Peyer's patch (tissue), 4 donors: ENCODE measurements around the gene FILIP1L. TPM values are rescaled to one million over a fixed set of nuclear protein-coding genes. Genes with fewer than 3 reads are reported as not detected.

Experiments
- DNase-seq, 3 donors: peaks; one replicate each; pipeline ENCODE4 v3.0.0-alpha.2; 2017 to 2019
- H3K27ac ChIP-seq, 4 donors: fragments of 200-600 bp; sonication (generic); one replicate each; pipeline ENCODE4 v1.5.1; 2016 to 2019
- H3K27me3 ChIP-seq, 2 donors: fragments of 200-600 bp; sonication (generic); one replicate each; pipeline ENCODE4 v1.5.1; 2019
- H3K36me3 ChIP-seq, 3 donors: fragments of 200-600 bp; sonication (generic); one replicate each; pipeline ENCODE4 v1.5.1; 2016 to 2019
- H3K4me1 ChIP-seq, 4 donors: fragments of 200-600 bp; sonication (generic); one replicate each; pipeline ENCODE4 v1.5.1; 2016 to 2019
- H3K4me3 ChIP-seq, 4 donors: fragments of 200-600 bp; sonication (generic); 1 replicate in 3 of 4; 2 replicates in 1 of 4; pipeline ENCODE4 v1.5.1; 2016 to 2019; ENCODE audit warnings: mild to moderate bottlenecking in 1 of 4
- H3K9me3 ChIP-seq, 4 donors: fragments of 200-600 bp; sonication (generic); one replicate each; pipeline ENCODE4 v1.5.1; 2016 to 2019; ENCODE audit warnings: mild to moderate bottlenecking in 1 of 4
- POLR2A ChIP-seq, 2 donors: fragments of 450-650 bp; IDR thresholded peaks; one replicate each; pipeline ENCODE4 v1.5.1; 2017; ENCODE audit warnings: antibody characterized with exemption in 2 of 2, mild to moderate bottlenecking in 2 of 2, moderate library complexity in 2 of 2
- total RNA-seq, 4 donors: library from RNA; depleted of rRNA; stranded (reverse); fragments of >200 nt; gene quantifications; one replicate each; pipeline ENCODE4 v1.1.0, GENCODE V29; 2016
- TF ChIP-seq, protein P1 (sequence below), 6 experiments: fragments of 450-650 bp in 4 of 6; fragments of 200-600 bp in 2 of 6; sonication (generic) in 1 of 6; IDR thresholded peaks; one replicate each; pipeline ENCODE4 v1.5.1; 2017 to 2019; ENCODE audit warnings: antibody characterized with exemption in 6 of 6, mild to moderate bottlenecking in 3 of 6, moderate library complexity in 1 of 6

FILIP1L gene
- total RNA-seq, 4 donors from 2014 or later: 5.3 to 69.3 (median 13.1) TPM

DNA sequence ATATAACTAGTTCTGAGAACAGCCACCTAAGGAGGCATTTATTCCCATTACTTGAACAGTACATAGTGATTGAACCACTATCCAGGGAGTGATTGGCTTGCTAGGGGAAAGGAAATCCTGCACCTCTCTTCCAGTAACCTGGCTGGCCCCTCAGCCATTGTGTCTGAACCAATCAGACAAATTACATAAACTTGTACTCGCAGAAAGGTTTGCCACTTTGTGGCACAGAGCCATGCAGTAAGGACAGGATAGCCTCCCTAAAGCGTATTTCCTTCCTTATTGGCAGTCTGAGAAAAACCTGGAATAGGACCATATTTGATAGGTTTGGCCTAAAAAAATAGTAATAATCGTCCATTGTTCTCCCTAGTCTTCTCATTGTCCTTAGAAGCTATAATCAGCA is 277.6 kb downstream of the FILIP1L start:
- H3K27me3 ChIP-seq: no peaks in the 10 kb centered on the region
- H3K36me3 ChIP-seq: no peaks in the 10 kb centered on the region
- no peaks in the 10 kb centered on the region for H3K4me1 ChIP-seq
- no peak for TF ChIP-seq POLR2A (IDR thresholded peaks at IDR 0.05)
- TF ChIP-seq, protein P1, sequence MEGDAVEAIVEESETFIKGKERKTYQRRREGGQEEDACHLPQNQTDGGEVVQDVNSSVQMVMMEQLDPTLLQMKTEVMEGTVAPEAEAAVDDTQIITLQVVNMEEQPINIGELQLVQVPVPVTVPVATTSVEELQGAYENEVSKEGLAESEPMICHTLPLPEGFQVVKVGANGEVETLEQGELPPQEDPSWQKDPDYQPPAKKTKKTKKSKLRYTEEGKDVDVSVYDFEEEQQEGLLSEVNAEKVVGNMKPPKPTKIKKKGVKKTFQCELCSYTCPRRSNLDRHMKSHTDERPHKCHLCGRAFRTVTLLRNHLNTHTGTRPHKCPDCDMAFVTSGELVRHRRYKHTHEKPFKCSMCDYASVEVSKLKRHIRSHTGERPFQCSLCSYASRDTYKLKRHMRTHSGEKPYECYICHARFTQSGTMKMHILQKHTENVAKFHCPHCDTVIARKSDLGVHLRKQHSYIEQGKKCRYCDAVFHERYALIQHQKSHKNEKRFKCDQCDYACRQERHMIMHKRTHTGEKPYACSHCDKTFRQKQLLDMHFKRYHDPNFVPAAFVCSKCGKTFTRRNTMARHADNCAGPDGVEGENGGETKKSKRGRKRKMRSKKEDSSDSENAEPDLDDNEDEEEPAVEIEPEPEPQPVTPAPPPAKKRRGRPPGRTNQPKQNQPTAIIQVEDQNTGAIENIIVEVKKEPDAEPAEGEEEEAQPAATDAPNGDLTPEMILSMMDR (IDR thresholded peaks at IDR 0.05): no peak
- no peak overlapping the region for H3K4me3 ChIP-seq
- H3K27ac ChIP-seq: no peak overlapping the region
- DNase-seq: no peak
- no peaks in the 10 kb centered on the region for H3K9me3 ChIP-seq

DNA sequence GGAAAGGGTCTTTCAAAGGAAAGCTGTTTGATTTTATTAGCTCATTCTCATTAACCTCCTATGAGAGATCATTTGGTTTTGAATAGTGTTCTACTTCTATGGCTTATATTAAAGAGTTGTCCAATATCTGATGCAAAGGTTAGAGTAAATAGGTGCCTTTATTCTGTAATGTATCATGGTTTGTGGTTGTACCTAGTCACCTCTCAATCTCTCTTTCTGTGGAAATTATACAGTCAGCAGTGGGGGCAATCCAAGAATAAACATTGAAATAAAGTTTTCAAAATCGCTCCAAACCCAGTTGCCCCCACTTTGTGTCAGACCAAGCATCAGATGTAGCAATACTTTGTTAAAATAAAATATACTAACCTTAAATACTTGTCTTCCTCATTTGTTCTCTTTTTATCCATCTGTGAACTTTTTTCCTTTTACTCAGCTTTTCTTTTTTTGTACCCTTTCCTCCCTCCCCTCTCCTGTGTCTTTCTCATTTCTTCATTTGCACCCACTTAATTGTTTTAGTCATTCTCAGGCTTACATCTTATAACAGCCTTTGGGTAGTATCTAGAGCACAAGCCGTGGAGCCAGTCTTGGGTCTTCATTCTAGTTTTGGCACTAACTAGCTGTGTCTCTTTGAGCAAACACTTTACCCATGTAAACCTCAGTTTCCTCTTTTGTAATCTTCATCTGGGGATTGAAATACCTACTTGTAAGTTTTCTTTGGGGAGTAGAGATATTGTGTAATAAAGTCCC is 279.9 kb downstream of the FILIP1L start:
- Histone ChIP-seq H3K4me1 (no peaks in the 10 kb centered on the region), H3K9me3 (no peaks in the 10 kb centered on the region), H3K27ac (no peak overlapping the region), H3K27me3 (no peaks in the 10 kb centered on the region), H3K4me3 (no peak overlapping the region), H3K36me3 (no peaks in the 10 kb centered on the region)
- no peak for TF ChIP-seq POLR2A (IDR thresholded peaks at IDR 0.05)
- TF ChIP-seq, protein P1 (IDR thresholded peaks at IDR 0.05): no peak
- DNase-seq: no peak

DNA sequence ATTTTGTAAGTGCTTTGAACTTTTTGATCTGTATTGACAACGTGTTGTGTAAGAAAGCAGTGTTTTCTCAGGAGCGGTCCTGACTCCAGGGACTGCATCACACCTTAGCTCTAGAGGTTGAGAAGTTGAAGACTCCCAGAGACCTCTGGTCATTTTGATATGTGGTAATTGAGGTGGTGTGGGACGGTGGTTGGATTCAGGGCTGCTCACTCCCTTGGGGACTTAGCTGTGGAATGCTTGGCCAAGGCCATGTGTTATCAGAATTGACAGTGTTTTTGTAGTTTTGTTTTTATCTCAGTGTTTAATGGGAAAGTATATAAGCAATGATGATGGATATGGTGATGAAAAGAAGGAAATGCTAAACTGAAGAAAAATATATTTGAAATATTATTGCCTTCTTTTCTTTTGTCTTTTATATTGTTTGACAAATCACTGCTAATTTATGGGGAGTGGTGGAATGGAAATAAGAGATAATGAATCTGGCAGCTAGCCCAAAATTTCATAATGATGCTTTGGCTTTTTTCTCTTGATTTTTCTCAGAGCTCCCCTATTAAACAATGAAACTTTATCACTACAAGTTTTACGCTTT is 280.6 kb downstream of the FILIP1L start:
- Histone ChIP-seq H3K9me3 (no peaks in the 10 kb centered on the region), H3K4me3 (no peak overlapping the region), H3K27me3 (no peaks in the 10 kb centered on the region), H3K36me3 (no peaks in the 10 kb centered on the region), H3K27ac (no peak overlapping the region), H3K4me1 (no peaks in the 10 kb centered on the region)
- TF ChIP-seq, protein P1 (IDR thresholded peaks at IDR 0.05): no peak
- TF ChIP-seq POLR2A (IDR thresholded peaks at IDR 0.05): no peak
- DNase-seq: no peak

DNA sequence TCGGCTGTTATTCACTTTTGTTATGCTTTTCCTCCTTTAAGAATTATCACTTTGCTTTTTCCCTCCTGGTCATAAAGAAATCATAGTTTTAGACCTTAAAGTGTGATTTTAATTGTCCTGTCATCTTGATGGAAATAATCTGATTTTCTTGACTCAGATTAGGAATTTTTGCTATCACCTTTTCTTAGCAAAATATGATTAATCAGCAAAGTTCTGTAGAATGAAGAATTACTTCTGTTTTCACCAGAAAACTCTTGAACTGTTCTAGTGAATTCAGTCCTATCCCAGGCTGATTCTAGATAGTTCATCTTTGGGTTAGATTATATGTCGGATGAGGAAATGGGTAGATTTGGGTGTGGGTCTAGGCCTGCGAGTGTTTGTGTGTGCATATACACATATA is 284.5 kb downstream of the FILIP1L start:
- no peaks in the 10 kb centered on the region for H3K4me1 ChIP-seq
- no peaks in the 10 kb centered on the region for H3K9me3 ChIP-seq
- TF ChIP-seq POLR2A (IDR thresholded peaks at IDR 0.05): no peak
- TF ChIP-seq, protein P1 (IDR thresholded peaks at IDR 0.05): no peak
- H3K27me3 ChIP-seq: no peaks in the 10 kb centered on the region
- DNase-seq: no peak
- no peak overlapping the region for H3K4me3 ChIP-seq
- H3K36me3 ChIP-seq: no peaks in the 10 kb centered on the region
- no peak overlapping the region for H3K27ac ChIP-seq

DNA sequence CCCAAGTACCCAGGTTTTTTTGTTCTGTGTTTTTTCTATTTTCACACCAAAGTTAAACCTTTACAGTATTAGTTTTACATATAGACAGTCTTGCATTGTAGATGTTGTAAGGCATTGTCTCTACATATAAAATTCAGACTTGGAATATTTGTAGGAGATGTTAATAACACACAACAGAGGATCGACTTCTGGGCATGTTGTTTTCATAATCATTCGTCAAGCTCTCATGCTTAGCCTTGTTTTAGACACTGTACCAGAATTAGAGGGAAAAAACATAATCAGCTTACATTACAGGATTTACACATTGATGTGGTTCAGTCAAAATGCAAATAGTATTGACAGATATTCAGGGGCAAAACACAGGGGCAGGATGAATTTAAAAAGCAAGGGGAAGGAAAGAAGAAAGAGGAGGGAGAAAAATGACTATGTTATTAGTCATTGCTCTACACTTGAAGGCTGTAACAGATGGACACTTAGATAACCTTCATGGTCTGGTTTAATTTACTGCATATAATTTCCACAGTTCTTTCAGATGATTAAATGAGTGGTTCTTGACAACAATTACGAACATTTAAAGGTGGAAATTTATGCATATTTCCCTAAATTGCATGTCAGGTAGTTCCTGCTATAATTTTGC is 289.2 kb downstream of the FILIP1L start:
- DNase-seq: no peak
- no peak for TF ChIP-seq POLR2A (IDR thresholded peaks at IDR 0.05)
- TF ChIP-seq, protein P1 (IDR thresholded peaks at IDR 0.05): no peak

More for the DNA sequence above, 289.2 kb downstream of the FILIP1L start:
- Histone ChIP-seq H3K36me3 (no peaks in the 10 kb centered on the region), H3K9me3 (no peaks in the 10 kb centered on the region), H3K27me3 (no peaks in the 10 kb centered on the region), H3K4me3 (no peak overlapping the region), H3K4me1 (no peaks in the 10 kb centered on the region), H3K27ac (no peak overlapping the region)
